Stimulated activated CD8-positive, alpha-beta memory T cell treated with anti-CD3 and anti-CD28 coated beads, Interleukin-2, amount 100 ng/mL, for 1 hour (primary cell): ENCODE results near the gene SLC39A5.
A peak's percentile ranks its signal among the peaks of the same experiment; 100 is the strongest.
"Not testable (repeated sequence)": the region's sequence is repeated elsewhere in the genome, so short reads cannot be mapped to it uniquely, and the experiment has no call there.

Experiments used
- DNase-seq, 2 donors: peaks; one replicate each; pipeline ENCODE4 v3.0.0-alpha.2; 2020; ENCODE audit warnings: low read depth in 2 of 2

SLC39A5 gene

DNA sequence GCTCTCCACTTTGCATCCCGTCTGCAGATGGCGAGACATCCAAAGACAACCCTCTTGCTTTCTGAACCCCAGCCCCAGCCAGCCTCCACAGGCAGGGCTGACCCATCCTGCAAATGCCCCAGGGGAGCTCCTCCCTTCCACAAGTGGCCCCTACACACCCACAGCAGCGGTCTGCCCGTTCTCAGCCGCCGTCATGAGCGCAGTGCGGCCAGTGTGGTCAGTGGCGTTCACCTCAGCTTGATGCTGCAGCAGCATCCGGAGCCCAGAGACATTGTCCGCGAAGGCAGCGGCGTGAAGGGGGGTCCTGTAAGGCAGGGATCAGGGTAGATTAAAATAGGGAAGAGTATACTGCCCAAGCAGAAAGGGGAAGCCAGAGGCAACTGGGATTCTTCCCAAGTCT is 14.6 kb downstream of the SLC39A5 start:
- no peak for DNase-seq

- no peak for DNase-seq
These were observed 18.1 kb downstream of the SLC39A5 start for GRCh38 chr12:56247923-56248322.

GRCh38 chr12:56248711-56249110 is 18.9 kb downstream of the SLC39A5 start:
- DNase-seq, result no peak

GRCh38 chr12:56252649-56253048 is 22.8 kb downstream of the SLC39A5 start:
- DNase-seq, result no peak

- no peak for DNase-seq
These were observed 23.2 kb downstream of the SLC39A5 start for GRCh38 chr12:56253091-56253490.

DNA sequence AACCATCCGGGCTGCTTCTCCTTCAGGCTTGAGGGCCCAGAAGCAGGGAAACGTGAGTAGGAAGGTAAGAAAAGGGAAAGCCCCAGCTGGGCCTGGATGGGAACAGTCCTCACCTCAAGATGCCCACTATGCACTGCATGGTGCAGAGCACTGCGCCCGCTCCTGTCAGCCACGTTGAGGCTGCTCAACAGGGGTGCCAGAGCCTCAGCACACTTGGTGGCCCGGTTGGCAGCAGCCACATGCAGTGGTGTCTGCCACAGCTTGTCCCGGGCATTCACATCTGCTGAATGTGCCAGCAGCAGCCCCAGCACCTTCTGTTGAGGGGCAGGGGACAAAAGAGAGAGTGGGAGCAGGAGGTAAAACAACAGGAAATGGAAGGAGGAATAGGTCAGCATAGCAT is 25.8 kb downstream of the SLC39A5 start:
- no peak for DNase-seq

DNA sequence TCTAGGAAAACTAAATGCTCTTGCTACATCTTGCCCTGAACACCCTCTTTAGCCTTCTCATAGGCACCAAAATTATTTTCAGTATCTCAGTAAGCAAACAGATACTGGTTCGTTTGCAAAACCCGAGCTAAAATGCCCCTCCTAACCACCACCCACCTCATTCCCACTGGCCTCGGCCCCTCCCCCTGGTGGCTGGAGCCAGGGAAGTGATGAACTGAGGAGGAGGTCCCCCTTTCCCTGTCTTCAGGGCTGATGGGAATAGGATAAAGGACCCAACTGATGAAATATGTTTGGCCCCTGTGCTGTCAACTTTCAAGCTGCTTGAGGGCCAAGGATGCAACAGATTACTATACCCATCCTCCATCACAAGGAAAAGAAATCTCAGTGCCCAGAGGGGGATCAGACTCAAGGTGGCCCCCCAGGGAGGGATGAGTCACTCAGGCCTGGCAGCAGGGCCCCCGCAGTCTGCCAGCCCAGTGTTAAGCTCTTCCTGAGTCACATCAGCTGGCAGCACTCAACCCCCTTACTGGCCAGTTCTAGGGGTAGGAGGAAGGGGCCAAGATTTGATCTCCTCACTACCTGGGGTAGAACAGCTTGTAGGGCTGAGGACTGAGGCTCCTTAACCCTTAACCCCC is 26.6 kb downstream of the SLC39A5 start:
- DNase-seq, result no peak

GRCh38 chr12:56257071-56257470 is 27.2 kb downstream of the SLC39A5 start:
- no peak for DNase-seq

- no peak for DNase-seq
These were observed 27.7 kb downstream of the SLC39A5 start for GRCh38 chr12:56257491-56258067.

DNA sequence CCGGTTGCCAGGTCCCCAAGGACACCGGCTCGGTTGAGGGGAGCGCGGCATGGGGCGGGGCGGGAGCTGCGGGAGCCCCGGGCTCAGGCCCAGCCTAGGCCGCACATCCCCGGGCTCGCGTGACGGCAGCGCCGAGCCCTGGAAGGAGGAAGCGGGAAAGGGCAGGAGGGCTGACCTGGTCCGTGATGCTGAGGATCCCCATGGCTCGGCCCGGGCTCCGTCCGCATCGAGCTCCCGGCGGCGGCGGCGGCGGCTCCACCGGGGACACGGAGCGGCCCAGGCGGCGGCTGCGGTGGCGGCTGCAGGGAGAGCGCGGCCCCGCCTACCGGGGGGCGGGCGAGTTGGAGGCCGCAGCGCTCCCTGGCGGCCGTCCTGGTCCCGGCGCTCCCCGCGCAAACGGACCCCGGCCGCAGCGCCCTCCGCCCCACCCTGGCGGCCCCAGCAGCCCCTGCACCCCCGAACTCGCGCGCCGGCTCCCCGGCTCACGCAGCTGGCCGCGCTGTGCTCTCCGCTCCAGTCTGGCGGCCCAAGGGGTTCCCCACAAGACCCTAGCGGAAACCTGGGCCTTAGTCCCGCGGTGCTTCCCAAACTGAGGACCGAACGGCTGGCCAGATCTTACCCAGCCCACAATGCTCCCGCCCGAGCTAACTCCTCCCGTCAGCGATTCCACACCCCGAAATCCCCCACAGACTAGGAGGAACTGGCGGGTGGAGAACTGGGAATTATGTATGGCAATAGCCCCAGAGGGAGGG is 28.4 kb downstream of the SLC39A5 start, which contains the start of gene ANKRD52:
Gene ANKRD52, minus strand, starts transcription at position 317 of the 752 bp plus-strand sequence. Its CDS starts 115 bp downstream, at position 202.
- peak; percentile 55 to 62 for DNase-seq

GRCh38 chr12:56258820-56259183 is 29.0 kb downstream of the SLC39A5 start:
- no peak for DNase-seq

DNA sequence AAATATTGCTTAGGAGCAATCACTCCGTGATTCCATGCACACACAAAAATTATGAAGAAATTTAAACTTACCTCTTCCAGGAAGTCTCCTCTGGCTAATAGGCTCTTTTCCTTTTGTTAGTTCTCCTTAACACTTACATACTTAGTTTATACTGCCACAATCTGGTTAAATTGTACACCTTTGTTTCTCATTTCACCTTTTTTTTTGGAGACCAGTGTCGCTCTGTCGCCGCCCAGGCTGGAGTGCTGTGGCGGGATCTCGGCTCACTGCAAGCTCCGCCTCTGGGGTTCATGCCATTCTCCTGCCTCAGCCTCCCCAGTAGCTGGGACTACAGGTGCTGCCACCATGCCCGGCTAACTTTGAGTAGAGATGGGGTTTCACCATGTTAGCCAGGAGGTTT is 30.5 kb downstream of the SLC39A5 start:
- no peak for DNase-seq

DNA sequence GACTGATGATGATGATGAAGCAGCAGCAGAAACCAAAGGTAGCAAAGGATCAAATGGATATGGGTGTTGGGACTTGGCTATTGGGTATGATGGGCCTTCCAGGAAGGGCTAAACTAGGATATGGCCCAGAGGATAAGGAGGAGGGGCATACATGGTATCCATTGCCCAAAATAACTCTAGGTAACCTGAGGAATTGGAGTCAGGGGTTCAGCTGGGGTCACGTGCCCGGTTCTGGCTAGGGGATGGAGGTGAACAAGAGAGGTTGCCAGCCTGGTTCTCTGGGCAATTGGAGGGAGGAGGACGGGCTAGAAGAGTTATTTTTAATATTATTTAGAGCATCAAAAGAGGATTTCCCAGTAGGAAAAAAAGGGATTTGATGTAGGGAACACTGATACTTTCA is 31.1 kb downstream of the SLC39A5 start:
- no peak for DNase-seq

GRCh38 chr12:56261503-56262232 is 31.8 kb downstream of the SLC39A5 start:
- DNase-seq, result no peak

DNA sequence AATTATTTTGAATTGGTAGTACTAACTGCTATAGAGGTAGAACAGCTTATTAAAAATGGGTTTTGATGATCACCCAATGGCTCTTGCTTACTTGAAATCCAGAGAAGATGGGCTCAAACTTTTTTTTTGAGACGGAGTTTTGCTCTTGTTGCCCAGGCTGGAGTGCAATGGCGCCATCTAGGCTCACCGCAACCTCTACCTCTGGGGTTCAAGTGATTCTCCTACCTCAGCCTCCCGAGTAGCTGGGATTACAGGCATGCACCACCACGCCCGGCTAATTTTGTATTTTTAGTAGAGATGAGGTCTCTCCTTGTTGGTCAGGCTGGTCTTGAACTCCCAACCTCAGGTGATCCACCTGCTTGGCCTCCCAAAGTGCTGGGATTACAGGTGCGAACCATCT is 33.1 kb downstream of the SLC39A5 start:
- DNase-seq, result not testable (repeated sequence)

DNA sequence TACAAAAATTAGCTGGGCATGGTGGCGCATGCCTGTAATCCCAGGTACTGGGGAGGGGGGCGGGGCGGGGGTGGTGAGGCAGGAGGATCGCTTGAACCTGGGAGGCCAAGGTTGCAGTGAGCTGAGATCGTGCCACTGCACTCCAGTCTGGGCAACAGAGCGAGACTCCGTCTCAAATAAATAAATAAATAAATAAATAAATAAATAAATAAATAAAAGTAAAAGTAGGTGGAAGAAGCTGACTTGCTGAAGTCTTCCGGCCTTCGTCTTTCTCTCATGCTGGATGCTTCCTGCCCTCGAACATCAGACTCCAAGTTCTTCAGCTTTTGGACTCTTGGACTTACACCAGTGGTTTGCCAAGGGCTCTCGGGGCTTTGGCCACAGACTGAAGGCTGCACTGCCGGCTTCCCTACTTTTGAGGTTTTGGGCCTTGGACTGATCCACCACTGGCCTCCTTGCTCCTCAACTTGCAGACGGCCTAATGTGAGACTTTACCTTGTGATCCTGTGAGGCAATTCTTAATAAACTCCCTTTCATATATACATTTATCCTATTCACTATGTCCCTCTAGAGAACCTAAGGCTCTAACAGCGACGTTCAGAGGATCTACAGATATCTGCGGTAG is 36.3 kb downstream of the SLC39A5 start:
- DNase-seq, result not testable (repeated sequence)

- DNase-seq, result peak; percentile 74 to 80
These were observed 37.0 kb downstream of the SLC39A5 start, which contains the start of gene COQ10A for GRCh38 chr12:56266693-56267442. TSS of gene COQ10A (plus strand) at chr12:56266942. CDS start at chr12:56267119, 177 bp downstream.

DNA sequence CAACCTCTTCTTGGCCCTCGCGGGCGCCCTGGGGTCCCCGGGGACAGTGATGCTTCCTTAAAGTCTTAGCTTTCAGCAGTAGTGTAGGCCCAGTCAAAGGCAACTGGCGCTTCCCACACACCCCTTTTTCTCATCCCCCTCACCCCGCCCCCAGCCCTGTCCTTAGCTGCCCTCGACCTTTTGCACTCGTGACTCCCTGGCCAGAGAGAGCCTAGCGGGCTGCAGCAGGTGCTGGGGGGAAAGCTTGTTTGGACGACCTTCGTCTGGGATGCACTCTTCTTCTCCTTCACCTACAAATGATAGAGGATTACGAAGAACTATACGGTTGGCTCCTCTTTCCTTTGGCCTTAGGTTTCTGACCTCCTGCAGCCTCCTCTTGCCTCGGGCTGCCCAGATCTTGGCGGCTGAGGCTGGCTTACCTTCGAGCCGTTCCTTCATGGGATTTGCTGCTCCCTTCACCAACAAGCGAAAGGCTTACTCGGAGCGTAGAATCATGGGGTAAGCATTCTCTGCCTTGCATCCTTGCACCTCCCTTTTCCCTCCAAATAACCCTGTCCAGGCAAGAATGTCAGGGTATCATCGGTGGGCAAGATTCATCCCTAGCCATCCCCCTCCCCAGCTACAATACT is 37.7 kb downstream of the SLC39A5 start:
- no peak for DNase-seq

GRCh38 chr12:56271031-56271430 is 41.2 kb downstream of the SLC39A5 start:
- DNase-seq, result no peak

DNA sequence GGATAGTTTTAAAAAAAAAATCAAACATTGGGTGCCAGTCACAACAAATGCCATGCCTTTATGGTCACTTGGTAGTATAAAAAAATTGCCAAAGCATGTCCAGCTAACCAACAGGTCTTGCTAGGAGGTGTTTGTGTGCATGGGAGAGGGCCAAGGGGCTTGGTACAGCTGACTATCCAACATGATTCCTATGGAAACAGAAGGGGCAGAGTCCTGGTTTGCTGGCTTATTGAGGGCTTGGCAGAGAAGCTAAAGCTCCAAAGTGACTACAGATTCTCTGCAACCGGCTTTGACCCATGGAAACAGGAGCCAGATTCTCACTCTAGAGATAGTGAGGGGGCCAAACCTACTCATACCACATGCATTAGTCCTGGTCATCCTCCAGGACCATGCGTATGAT is 42.6 kb downstream of the SLC39A5 start:
- not testable (repeated sequence) for DNase-seq

GRCh38 chr12:56274299-56274698 is 44.4 kb downstream of the SLC39A5 start:
- no peak for DNase-seq
